ENCODE measurements around the gene SLC7A8. TPM values are rescaled to one million over a fixed set of nuclear protein-coding genes. Genes with fewer than 3 reads are reported as not detected.

The SLC7A8 gene
- total RNA-seq, 1 experiment from 2014 or later: 77.9 TPM

- Mint-ChIP-seq H3K36me3 (ENCODE audit: insufficient read depth in 1 of 3, low read depth in 3 of 3) (peaks cover 34 to 60% (median 56%) of the 10 kb centered on the region in 3 experiments), H3K9me3 (no peaks in the 10 kb centered on the region), H3K27ac (no peak within 1 kb of the TSS), H3K4me3 (no peak within 1 kb of the TSS), H3K27me3 (ENCODE audit: low read depth) (no peaks in the 10 kb centered on the region), H3K4me1 (peaks cover 21 to 25% of the 10 kb centered on the region in 2 experiments)
- H3K56ac ChIP-seq (ENCODE audit: insufficient read length, low read depth, low read length): peak within 1 kb of the TSS; percentile 52
- peak within 1 kb of the TSS; percentile 73 for H3K27ac ChIP-seq (ENCODE audit: insufficient read length, low read depth, low read length)
- no peak within 1 kb of the TSS for H4K8ac ChIP-seq (replicated peaks; ENCODE audit: insufficient read length, low read depth, low read length)
- H2AFZ ChIP-seq (ENCODE audit: low read length): no peak within 1 kb of the TSS
- no peak within 1 kb of the TSS for H2BK20ac ChIP-seq (ENCODE audit: low read depth, low read length, poor library complexity, severe bottlenecking)
- H3K79me1 ChIP-seq (ENCODE audit: insufficient read depth, low read depth, low read length, poor library complexity, severe bottlenecking): peaks cover 5% of the 10 kb centered on the region
- H3K4ac ChIP-seq (ENCODE audit: low read depth, low read length): no peak within 1 kb of the TSS; the same call in 1 of the 2 replicates
- H3K14ac ChIP-seq (ENCODE audit: insufficient read depth, low read length): peak within 1 kb of the TSS; percentile 97
- TF ChIP-seq CTCF (conservative IDR thresholded peaks at IDR 0.05): no peak
- no peak within 1 kb of the TSS for H2AK5ac ChIP-seq (ENCODE audit: insufficient read length, low read length)
- H3K27me3 ChIP-seq (ENCODE audit: insufficient read depth, low read length): no peaks in the 10 kb centered on the region
- peaks cover 6% of the 10 kb centered on the region for H3K23me2 ChIP-seq (ENCODE audit: insufficient read length, low read depth, low read length, poor library complexity, severe bottlenecking)
- peak within 1 kb of the TSS; percentile 99 for H3K9ac ChIP-seq (ENCODE audit: extremely low read depth, insufficient read length, low read length)
- no peak within 1 kb of the TSS for H3T11ph ChIP-seq (ENCODE audit: low read length)
- peak within 1 kb of the TSS; percentile 77 for H2BK12ac ChIP-seq (ENCODE audit: insufficient read length, low read depth, low read length)
- H2BK120ac ChIP-seq (ENCODE audit: low read depth, low read length, poor library complexity, severe bottlenecking): no peak within 1 kb of the TSS
- H4K20me1 ChIP-seq (ENCODE audit: control insufficient read depth, insufficient read depth, insufficient read length): no peaks in the 10 kb centered on the region
- H3K23ac ChIP-seq (ENCODE audit: insufficient read length, low read depth, low read length): no peak within 1 kb of the TSS
- H4K91ac ChIP-seq (ENCODE audit: insufficient read length, low read depth, low read length): no peak within 1 kb of the TSS
- H2BK5ac ChIP-seq (ENCODE audit: insufficient read length, low read length): peak within 1 kb of the TSS; percentile 74
- peaks cover 19% of the 10 kb centered on the region for H3K79me2 ChIP-seq (ENCODE audit: insufficient read depth, low read length)
- no peak for DNase-seq
- no CpG with 5 or more reads among the region's 55 CpGs for WGBS (ENCODE audit: extremely low coverage, insufficient read length, low lambda C conversion rate)
- H3K9me3 ChIP-seq (ENCODE audit: control insufficient read depth, low read depth, low read length): no peaks in the 10 kb centered on the region
- 0 out of 2 replicates have a peak within 1 kb of the TSS, but pooled peaks have one; percentile 68 for H2BK15ac ChIP-seq (ENCODE audit: low read depth, low read length)
- peaks cover 2% of the 10 kb centered on the region; the same call in 1 of the 2 replicates for H3K4me1 ChIP-seq (ENCODE audit: insufficient read depth, low read length)
- peak within 1 kb of the TSS; percentile 93 for H3K4me2 ChIP-seq (ENCODE audit: insufficient read depth, insufficient read length, low read length)
- H3K18ac ChIP-seq (ENCODE audit: insufficient read length, low read depth, low read length): peak within 1 kb of the TSS; percentile 99
- peak within 1 kb of the TSS; percentile 83 for H4K5ac ChIP-seq (ENCODE audit: insufficient read length, low read depth, low read length)
Observed at GRCh38 chr14:23094666-23095195, 88.7 kb downstream of the SLC7A8 start, which contains the start of gene ACIN1. Gene ACIN1 (minus strand): TSS chr14:23095136. CDS start chr14:23095112, 24 bp downstream.

All from H9 (cell line).